Hematopoietic multipotent progenitor cell (in vitro differentiated cells): ENCODE measurements around the gene NFATC1. TPM values are rescaled to one million over a fixed set of nuclear protein-coding genes. Genes with fewer than 3 reads are reported as not detected.
A peak's percentile ranks its signal among the peaks of the same experiment; 100 is the strongest.

ENCODE experiments used
- DNase-seq, 3 donors: peaks; one replicate each; pipeline ENCODE4 v3.0.0-alpha.2; 2011 to 2015; ENCODE audit warnings: low read depth in 2 of 3, low spot score in 2 of 3
- total RNA-seq: library from RNA; depleted of rRNA; stranded (reverse); fragments of >200 nt; gene quantifications from one replicate; pipeline ENCODE4 v1.2.3, GENCODE V29; 2012

NFATC1 gene
- total RNA-seq, 1 donor = 49.3 TPM

- no peak for DNase-seq
Observed at GRCh38 chr18:79420033-79420745, 24.5 kb downstream of the NFATC1 start.

- DNase-seq = no peak
Observed at GRCh38 chr18:79421275-79421857, 25.6 kb downstream of the NFATC1 start.

GRCh38 chr18:79422022-79422782 lies 26.5 kb downstream of the NFATC1 start:
- no peak for DNase-seq

GRCh38 chr18:79422783-79423165 lies 27.0 kb downstream of the NFATC1 start:
- no peak for DNase-seq

- DNase-seq = no peak
Observed at GRCh38 chr18:79423211-79424007, 27.7 kb downstream of the NFATC1 start.

GRCh38 chr18:79424008-79424565 lies 28.4 kb downstream of the NFATC1 start:
- DNase-seq = no peak

- no peak for DNase-seq
Observed at GRCh38 chr18:79424880-79425568, 29.3 kb downstream of the NFATC1 start.

- DNase-seq = no peak
Observed at GRCh38 chr18:79425569-79425886, 29.8 kb downstream of the NFATC1 start.

GRCh38 chr18:79426376-79427300 lies 30.9 kb downstream of the NFATC1 start:
- DNase-seq = no peak

- DNase-seq = no peak
Observed at GRCh38 chr18:79427368-79428225, 31.9 kb downstream of the NFATC1 start.

- no peak for DNase-seq
Observed at GRCh38 chr18:79428287-79428686, 32.6 kb downstream of the NFATC1 start.

- DNase-seq = no peak
Observed at GRCh38 chr18:79429381-79429780, 33.7 kb downstream of the NFATC1 start.

- DNase-seq = peak in 2 of 3 donors; percentile 31 to 65
Observed at GRCh38 chr18:79429785-79430281, 34.1 kb downstream of the NFATC1 start.

- no peak for DNase-seq
Observed at GRCh38 chr18:79432376-79433120, 36.8 kb downstream of the NFATC1 start.

GRCh38 chr18:79433431-79433830 lies 37.7 kb downstream of the NFATC1 start:
- DNase-seq = no peak

GRCh38 chr18:79434607-79435401 lies 39.1 kb downstream of the NFATC1 start:
- no peak for DNase-seq
